Measurements from ENCODE around the gene P4HA2. TPM values are rescaled to one million over a fixed set of nuclear protein-coding genes. Genes with fewer than 3 reads are reported as not detected.

The P4HA2 gene
- total RNA-seq, 2 donors from 2014 or later, result 53.7 to 79.6 TPM

- DNase-seq, result no peak
These were observed 19.9 kb downstream of the P4HA2 start for GRCh38 chr5:132207778-132208177.

GRCh38 chr5:132206782-132207181 lies 20.9 kb downstream of the P4HA2 start:
- no peak for DNase-seq
- TF ChIP-seq CTCF (IDR thresholded peaks at IDR 0.05), result no peak
- Histone ChIP-seq H3K4me1 (no peaks in the 10 kb centered on the region), H3K27ac (no peak overlapping the region), H3K27me3 (no peaks in the 10 kb centered on the region), H3K4me3 (no peak overlapping the region), H3K9ac (ENCODE audit: low read depth in 2 of 2, low read length in 2 of 2) (no peak overlapping the region), H3K36me3 (no peaks in the 10 kb centered on the region), H3K9me3 (no peaks in the 10 kb centered on the region)
- intact Hi-C loops (cut with DNase I), result no loop called here

More at GRCh38 chr5:132207778-132208177, 19.9 kb downstream of the P4HA2 start:
- Histone ChIP-seq H3K4me3 (no peak overlapping the region), H3K9me3 (no peaks in the 10 kb centered on the region), H3K27ac (no peak overlapping the region), H3K27me3 (no peaks in the 10 kb centered on the region), H3K9ac (ENCODE audit: low read depth in 2 of 2, low read length in 2 of 2) (no peak overlapping the region), H3K36me3 (no peaks in the 10 kb centered on the region), H3K4me1 (no peaks in the 10 kb centered on the region)
- TF ChIP-seq CTCF (IDR thresholded peaks at IDR 0.05), result no peak
- intact Hi-C loops (cut with DNase I), result no loop called here

- intact Hi-C loops (cut with DNase I), result no loop called here
- peak; percentile 4 for DNase-seq
- Histone ChIP-seq H3K4me3 (no peak overlapping the region), H3K27me3 (no peaks in the 10 kb centered on the region), H3K9ac (ENCODE audit: low read depth in 2 of 2, low read length in 2 of 2) (no peak overlapping the region), H3K27ac (no peak overlapping the region), H3K4me1 (no peaks in the 10 kb centered on the region), H3K9me3 (no peaks in the 10 kb centered on the region), H3K36me3 (no peaks in the 10 kb centered on the region)
- TF ChIP-seq CTCF (IDR thresholded peaks at IDR 0.05), result no peak
These were observed 22.1 kb downstream of the P4HA2 start for GRCh38 chr5:132205385-132206125.

- no peak overlapping the region for H3K4me3 ChIP-seq
- TF ChIP-seq CTCF (IDR thresholded peaks at IDR 0.05), result no peak
- no peak overlapping the region for H3K27ac ChIP-seq
- no peaks in the 10 kb centered on the region for H3K27me3 ChIP-seq
- H3K4me1 ChIP-seq, result no peaks in the 10 kb centered on the region
- no peaks in the 10 kb centered on the region for H3K36me3 ChIP-seq
- DNase-seq, result peak; percentile 8
- H3K9ac ChIP-seq (ENCODE audit: low read depth in 2 of 2, low read length in 2 of 2), result no peak overlapping the region
- no peaks in the 10 kb centered on the region for H3K9me3 ChIP-seq
- intact Hi-C loops (cut with DNase I), result no loop called here
These were observed 23.1 kb downstream of the P4HA2 start for GRCh38 chr5:132204371-132205135.

GRCh38 chr5:132203916-132204315 lies 23.7 kb downstream of the P4HA2 start:
- no peaks in the 10 kb centered on the region for H3K9me3 ChIP-seq
- no peaks in the 10 kb centered on the region for H3K27me3 ChIP-seq
- intact Hi-C loops (cut with DNase I), result no loop called here
- H3K4me1 ChIP-seq, result no peaks in the 10 kb centered on the region
- peak; percentile 10 for DNase-seq
- no peaks in the 10 kb centered on the region for H3K36me3 ChIP-seq
- no peak overlapping the region for H3K9ac ChIP-seq (ENCODE audit: low read depth in 2 of 2, low read length in 2 of 2)
- H3K4me3 ChIP-seq, result no peak overlapping the region
- no peak for TF ChIP-seq CTCF (IDR thresholded peaks at IDR 0.05)
- H3K27ac ChIP-seq, result no peak overlapping the region

Measured in colonic mucosa (tissue), 4 donors.